HG03280 (cell line): ENCODE data around the gene BICD1.

ENCODE experiments used
- ATAC-seq: cut with Tn5 transposase; IDR thresholded peaks from one replicate; pipeline ENCODE4 v1.9.1; 2021; ENCODE audit warnings: mild to moderate bottlenecking, moderate library complexity; ENCODE audit not compliant: unreplicated experiment

Gene BICD1

GRCh38 chr12:32100888-32101287 lies 5.8 kb upstream of the BICD1 start:
- ATAC-seq, result no peak

- no peak for ATAC-seq
Observed at GRCh38 chr12:32102234-32102633, 4.4 kb upstream of the BICD1 start.

GRCh38 chr12:32104572-32105355 lies 1.9 kb upstream of the BICD1 start:
- ATAC-seq, result no peak

GRCh38 chr12:32105986-32106516 lies 596 bp upstream of the BICD1 start:
- ATAC-seq, result no peak

GRCh38 chr12:32107359-32108267 lies 966 bp downstream of the BICD1 start:
- peak; percentile 16 for ATAC-seq

- ATAC-seq, result no peak
Observed at GRCh38 chr12:32108787-32109186, 2.1 kb downstream of the BICD1 start.

GRCh38 chr12:32110417-32110816 lies 3.8 kb downstream of the BICD1 start:
- ATAC-seq, result no peak

GRCh38 chr12:32110942-32111341 lies 4.3 kb downstream of the BICD1 start:
- ATAC-seq, result no peak

GRCh38 chr12:32115404-32116104 lies 8.9 kb downstream of the BICD1 start:
- no peak for ATAC-seq

GRCh38 chr12:32116897-32117296 lies 10.2 kb downstream of the BICD1 start:
- ATAC-seq, result no peak

GRCh38 chr12:32117316-32117715 lies 10.7 kb downstream of the BICD1 start:
- no peak for ATAC-seq

- ATAC-seq, result no peak
Observed at GRCh38 chr12:32118806-32119205, 12.2 kb downstream of the BICD1 start.

- peak; percentile 78 for ATAC-seq
Observed at GRCh38 chr12:32120419-32120818, 13.8 kb downstream of the BICD1 start.

GRCh38 chr12:32124637-32125036 lies 18.0 kb downstream of the BICD1 start:
- no peak for ATAC-seq

GRCh38 chr12:32125455-32126084 lies 18.9 kb downstream of the BICD1 start:
- ATAC-seq, result no peak

- no peak for ATAC-seq
Observed at GRCh38 chr12:32126720-32127119, 20.1 kb downstream of the BICD1 start.

GRCh38 chr12:32131666-32132065 lies 25.0 kb downstream of the BICD1 start:
- ATAC-seq, result no peak

- ATAC-seq, result peak; percentile 60
Observed at GRCh38 chr12:32134101-32134888, 27.6 kb downstream of the BICD1 start.

GRCh38 chr12:32135967-32136366 lies 29.3 kb downstream of the BICD1 start:
- ATAC-seq, result no peak

GRCh38 chr12:32136404-32136803 lies 29.8 kb downstream of the BICD1 start:
- ATAC-seq, result no peak
